ENCODE measurements around the gene MYO5B. TPM values are rescaled to one million over a fixed set of nuclear protein-coding genes. Genes with fewer than 3 reads are reported as not detected.

MYO5B gene
- total and polyA plus RNA-seq, 10 of the 15 experiments (the other 5 are each of a cell fraction or from before 2014, with no cell fraction given), result 2.5 to 4.5 (median 3.3) TPM

DNA sequence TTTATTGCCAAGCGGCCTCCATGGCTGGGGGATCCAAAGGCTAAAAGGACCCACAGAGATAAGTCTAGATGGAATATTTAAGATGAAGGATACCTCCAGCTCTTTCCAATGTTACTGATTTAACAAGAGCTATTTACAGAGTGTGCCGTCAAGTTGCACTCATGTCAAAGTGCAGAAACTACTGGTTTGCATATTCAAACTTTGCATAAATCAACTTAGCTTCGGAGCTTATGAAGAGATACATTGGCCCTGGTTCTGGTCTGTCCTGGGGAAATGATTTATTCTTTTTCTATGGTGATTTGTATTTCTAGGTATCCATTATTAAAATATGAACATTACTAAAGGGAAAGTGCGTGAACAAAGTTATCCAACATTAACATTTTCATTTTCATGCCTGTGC lies 14.4 kb upstream of the MYO5B start:
- in situ Hi-C loops (cut with MboI), result no loop called here
- TF ChIP-seq, protein P1, sequence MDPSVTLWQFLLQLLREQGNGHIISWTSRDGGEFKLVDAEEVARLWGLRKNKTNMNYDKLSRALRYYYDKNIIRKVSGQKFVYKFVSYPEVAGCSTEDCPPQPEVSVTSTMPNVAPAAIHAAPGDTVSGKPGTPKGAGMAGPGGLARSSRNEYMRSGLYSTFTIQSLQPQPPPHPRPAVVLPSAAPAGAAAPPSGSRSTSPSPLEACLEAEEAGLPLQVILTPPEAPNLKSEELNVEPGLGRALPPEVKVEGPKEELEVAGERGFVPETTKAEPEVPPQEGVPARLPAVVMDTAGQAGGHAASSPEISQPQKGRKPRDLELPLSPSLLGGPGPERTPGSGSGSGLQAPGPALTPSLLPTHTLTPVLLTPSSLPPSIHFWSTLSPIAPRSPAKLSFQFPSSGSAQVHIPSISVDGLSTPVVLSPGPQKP (IDR thresholded peaks at IDR 0.05; ENCODE audit: low read depth, low read length), result no peak
- TF ChIP-seq SUZ12 (IDR thresholded peaks at IDR 0.05; ENCODE audit: unreplicated experiment) (no peak), RCOR1 (conservative IDR thresholded peaks at IDR 0.05; ENCODE audit: low read depth, low read length) (no peak), CREB1 (IDR thresholded peaks at IDR 0.05; ENCODE audit: low read depth) (no peak), RB1 (IDR thresholded peaks at IDR 0.05; ENCODE audit: borderline replicate concordance) (no peak), SREBF1 (IDR thresholded peaks at IDR 0.05; ENCODE audit: low read length) (no peak)
- TF ChIP-seq, protein P2, sequence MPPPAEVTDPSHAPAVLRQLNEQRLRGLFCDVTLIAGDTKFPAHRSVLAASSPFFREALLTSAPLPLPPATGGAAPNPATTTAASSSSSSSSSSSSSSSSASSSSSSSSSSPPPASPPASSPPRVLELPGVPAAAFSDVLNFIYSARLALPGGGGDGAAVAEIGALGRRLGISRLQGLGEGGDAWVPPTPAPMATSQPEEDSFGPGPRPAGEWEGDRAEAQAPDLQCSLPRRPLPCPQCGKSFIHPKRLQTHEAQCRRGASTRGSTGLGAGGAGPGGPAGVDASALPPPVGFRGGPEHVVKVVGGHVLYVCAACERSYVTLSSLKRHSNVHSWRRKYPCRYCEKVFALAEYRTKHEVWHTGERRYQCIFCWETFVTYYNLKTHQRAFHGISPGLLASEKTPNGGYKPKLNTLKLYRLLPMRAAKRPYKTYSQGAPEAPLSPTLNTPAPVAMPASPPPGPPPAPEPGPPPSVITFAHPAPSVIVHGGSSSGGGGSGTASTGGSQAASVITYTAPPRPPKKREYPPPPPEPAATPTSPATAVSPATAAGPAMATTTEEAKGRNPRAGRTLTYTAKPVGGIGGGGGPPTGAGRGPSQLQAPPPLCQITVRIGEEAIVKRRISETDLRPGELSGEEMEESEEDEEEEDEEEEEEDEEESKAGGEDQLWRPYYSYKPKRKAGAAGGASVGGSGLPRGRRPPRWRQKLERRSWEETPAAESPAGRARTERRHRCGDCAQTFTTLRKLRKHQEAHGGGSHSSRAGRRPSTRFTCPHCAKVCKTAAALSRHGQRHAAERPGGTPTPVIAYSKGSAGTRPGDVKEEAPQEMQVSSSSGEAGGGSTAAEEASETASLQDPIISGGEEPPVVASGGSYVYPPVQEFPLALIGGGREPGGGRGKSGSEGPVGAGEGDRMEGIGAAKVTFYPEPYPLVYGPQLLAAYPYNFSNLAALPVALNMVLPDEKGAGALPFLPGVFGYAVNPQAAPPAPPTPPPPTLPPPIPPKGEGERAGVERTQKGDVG (CRISPR knock-in tag; IDR thresholded peaks at IDR 0.05), result no peak
- TF ChIP-seq, protein P3, sequence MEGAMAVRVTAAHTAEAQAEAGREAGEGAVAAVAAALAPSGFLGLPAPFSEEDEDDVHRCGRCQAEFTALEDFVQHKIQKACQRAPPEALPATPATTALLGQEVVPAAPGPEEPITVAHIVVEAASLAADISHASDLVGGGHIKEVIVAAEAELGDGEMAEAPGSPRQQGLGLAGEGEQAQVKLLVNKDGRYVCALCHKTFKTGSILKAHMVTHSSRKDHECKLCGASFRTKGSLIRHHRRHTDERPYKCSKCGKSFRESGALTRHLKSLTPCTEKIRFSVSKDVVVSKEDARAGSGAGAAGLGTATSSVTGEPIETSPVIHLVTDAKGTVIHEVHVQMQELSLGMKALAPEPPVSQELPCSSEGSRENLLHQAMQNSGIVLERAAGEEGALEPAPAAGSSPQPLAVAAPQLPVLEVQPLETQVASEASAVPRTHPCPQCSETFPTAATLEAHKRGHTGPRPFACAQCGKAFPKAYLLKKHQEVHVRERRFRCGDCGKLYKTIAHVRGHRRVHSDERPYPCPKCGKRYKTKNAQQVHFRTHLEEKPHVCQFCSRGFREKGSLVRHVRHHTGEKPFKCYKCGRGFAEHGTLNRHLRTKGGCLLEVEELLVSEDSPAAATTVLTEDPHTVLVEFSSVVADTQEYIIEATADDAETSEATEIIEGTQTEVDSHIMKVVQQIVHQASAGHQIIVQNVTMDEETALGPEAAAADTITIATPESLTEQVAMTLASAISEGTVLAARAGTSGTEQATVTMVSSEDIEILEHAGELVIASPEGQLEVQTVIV (IDR thresholded peaks at IDR 0.05; ENCODE audit: borderline replicate concordance, partially characterized antibody), result no peak
- TF ChIP-seq, protein P4, sequence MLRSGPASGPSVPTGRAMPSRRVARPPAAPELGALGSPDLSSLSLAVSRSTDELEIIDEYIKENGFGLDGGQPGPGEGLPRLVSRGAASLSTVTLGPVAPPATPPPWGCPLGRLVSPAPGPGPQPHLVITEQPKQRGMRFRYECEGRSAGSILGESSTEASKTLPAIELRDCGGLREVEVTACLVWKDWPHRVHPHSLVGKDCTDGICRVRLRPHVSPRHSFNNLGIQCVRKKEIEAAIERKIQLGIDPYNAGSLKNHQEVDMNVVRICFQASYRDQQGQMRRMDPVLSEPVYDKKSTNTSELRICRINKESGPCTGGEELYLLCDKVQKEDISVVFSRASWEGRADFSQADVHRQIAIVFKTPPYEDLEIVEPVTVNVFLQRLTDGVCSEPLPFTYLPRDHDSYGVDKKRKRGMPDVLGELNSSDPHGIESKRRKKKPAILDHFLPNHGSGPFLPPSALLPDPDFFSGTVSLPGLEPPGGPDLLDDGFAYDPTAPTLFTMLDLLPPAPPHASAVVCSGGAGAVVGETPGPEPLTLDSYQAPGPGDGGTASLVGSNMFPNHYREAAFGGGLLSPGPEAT (IDR thresholded peaks at IDR 0.05; ENCODE audit: low read depth), result no peak
- TF ChIP-seq, protein P5, sequence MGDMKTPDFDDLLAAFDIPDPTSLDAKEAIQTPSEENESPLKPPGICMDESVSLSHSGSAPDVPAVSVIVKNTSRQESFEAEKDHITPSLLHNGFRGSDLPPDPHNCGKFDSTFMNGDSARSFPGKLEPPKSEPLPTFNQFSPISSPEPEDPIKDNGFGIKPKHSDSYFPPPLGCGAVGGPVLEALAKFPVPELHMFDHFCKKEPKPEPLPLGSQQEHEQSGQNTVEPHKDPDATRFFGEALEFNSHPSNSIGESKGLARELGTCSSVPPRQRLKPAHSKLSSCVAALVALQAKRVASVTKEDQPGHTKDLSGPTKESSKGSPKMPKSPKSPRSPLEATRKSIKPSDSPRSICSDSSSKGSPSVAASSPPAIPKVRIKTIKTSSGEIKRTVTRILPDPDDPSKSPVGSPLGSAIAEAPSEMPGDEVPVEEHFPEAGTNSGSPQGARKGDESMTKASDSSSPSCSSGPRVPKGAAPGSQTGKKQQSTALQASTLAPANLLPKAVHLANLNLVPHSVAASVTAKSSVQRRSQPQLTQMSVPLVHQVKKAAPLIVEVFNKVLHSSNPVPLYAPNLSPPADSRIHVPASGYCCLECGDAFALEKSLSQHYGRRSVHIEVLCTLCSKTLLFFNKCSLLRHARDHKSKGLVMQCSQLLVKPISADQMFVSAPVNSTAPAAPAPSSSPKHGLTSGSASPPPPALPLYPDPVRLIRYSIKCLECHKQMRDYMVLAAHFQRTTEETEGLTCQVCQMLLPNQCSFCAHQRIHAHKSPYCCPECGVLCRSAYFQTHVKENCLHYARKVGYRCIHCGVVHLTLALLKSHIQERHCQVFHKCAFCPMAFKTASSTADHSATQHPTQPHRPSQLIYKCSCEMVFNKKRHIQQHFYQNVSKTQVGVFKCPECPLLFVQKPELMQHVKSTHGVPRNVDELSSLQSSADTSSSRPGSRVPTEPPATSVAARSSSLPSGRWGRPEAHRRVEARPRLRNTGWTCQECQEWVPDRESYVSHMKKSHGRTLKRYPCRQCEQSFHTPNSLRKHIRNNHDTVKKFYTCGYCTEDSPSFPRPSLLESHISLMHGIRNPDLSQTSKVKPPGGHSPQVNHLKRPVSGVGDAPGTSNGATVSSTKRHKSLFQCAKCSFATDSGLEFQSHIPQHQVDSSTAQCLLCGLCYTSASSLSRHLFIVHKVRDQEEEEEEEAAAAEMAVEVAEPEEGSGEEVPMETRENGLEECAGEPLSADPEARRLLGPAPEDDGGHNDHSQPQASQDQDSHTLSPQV (IDR thresholded peaks at IDR 0.05), result no peak

More for the DNA sequence above, 14.4 kb upstream of the MYO5B start:
- Histone ChIP-seq H3K9me3 (replicated peaks; ENCODE audit: control insufficient read depth, insufficient read depth, low read length) (no peaks in the 10 kb centered on the region), H3K4me2 (ENCODE audit: control insufficient read depth, insufficient read depth) (no peak overlapping the region), H2AFZ (ENCODE audit: control insufficient read depth, low read depth, low read length) (no peak overlapping the region), H3K36me3 (ENCODE audit: control insufficient read depth in 2 of 2, insufficient read depth in 2 of 2, low read length in 1 of 2) (no peaks in the 10 kb centered on the region), H3K27me3 (replicated peaks in 1 of 2; ENCODE audit: control insufficient read depth in 2 of 2, insufficient read depth in 2 of 2, low read length in 1 of 2) (peaks cover 1 to 6% of the 10 kb centered on the region in 2 experiments; a peak in 3 of 4 replicates), H3K4me1 (ENCODE audit: control insufficient read depth, insufficient read depth, low read length) (no peaks in the 10 kb centered on the region), H4K20me1 (ENCODE audit: control insufficient read depth, insufficient read depth) (no peaks in the 10 kb centered on the region), H3K4me3 (no peak overlapping the region), H3K79me2 (ENCODE audit: control insufficient read depth, insufficient read depth, low read length) (no peaks in the 10 kb centered on the region), H3K27ac (ENCODE audit: control insufficient read depth, insufficient read depth) (no peak overlapping the region), H3K9ac (ENCODE audit: control insufficient read depth, insufficient read depth, low read length) (no peak overlapping the region)
- WGBS (ENCODE audit: insufficient coverage, insufficient replicate concordance, low lambda C conversion rate, missing lambda C conversion rate), result 46% methylated on average over 4 of the region's 4 CpGs
- CTCF ChIA-PET, result interaction anchor here (1.0 to 3.4 kb wide), 3 partner anchors 9 to 186 kb away, joined by 4 to 24 read pairs (median 16); no protein-coding TSS in a partner anchor
- no peak for DNase-seq (ENCODE audit: low read depth, low spot score)
- SMC1A ChIA-PET (ENCODE audit: uncharacterized antibody, unreplicated experiment), result interaction anchor here (0.9 to 3.4 kb wide), 6 partner anchors 12 to 199 kb away, joined by 3 to 33 read pairs (median 3); partner anchors contain the start of gene SKA1
- no peak for FAIRE-seq
- POLR2A ChIA-PET, result no interaction called here
- RAD21 ChIA-PET (ENCODE audit: unreplicated experiment), result interaction anchor here (0.7 kb wide), 1 partner anchor 148 kb away, joined by 6 read pairs; no protein-coding TSS in a partner anchor
- BruUV-seq (replicated peaks), result no TSS peak
- intact Hi-C loops (cut with micrococcal nuclease; ENCODE audit: unreplicated experiment), result loop anchor here (10.0 kb wide), 2 partner anchors 265 to 345 kb away; no protein-coding TSS in a partner anchor
- ATAC-seq, result no peak
